Activated CD8-positive, alpha-beta memory T cell treated with anti-CD3 and anti-CD28 coated beads for 1 hour (primary cell): Measurements from ENCODE around the gene ZFPM1.

Source experiments
- DNase-seq, 2 donors: peaks; one replicate each; pipeline ENCODE4 v3.0.0-alpha.2; 2020; ENCODE audit warnings: low read depth in 1 of 2; ENCODE audit errors: extremely low read depth in 1 of 2

The ZFPM1 gene

GRCh38 chr16:88448461-88449266 is 4.4 kb upstream of the ZFPM1 start:
- no peak for DNase-seq

- no peak for DNase-seq
Observed at GRCh38 chr16:88449267-88449561, 3.9 kb upstream of the ZFPM1 start.

GRCh38 chr16:88451586-88452481 is 1.2 kb upstream of the ZFPM1 start:
- no peak for DNase-seq

- DNase-seq: peak; percentile 93 to 100
Observed at GRCh38 chr16:88452482-88453216, 431 bp upstream of the ZFPM1 start.

- DNase-seq: no peak
Observed at GRCh38 chr16:88453611-88454522, 787 bp downstream of the ZFPM1 start.

- DNase-seq: no peak
Observed at GRCh38 chr16:88454523-88454947, 1.5 kb downstream of the ZFPM1 start.

GRCh38 chr16:88455610-88456355 is 2.7 kb downstream of the ZFPM1 start:
- peak; percentile 50 to 60 for DNase-seq

- DNase-seq: peak in 1 of 2 donors; percentile 47
Observed at GRCh38 chr16:88456356-88457292, 3.5 kb downstream of the ZFPM1 start.

- no peak for DNase-seq
Observed at GRCh38 chr16:88458039-88458772, 5.1 kb downstream of the ZFPM1 start.

GRCh38 chr16:88458773-88459235 is 5.7 kb downstream of the ZFPM1 start:
- no peak for DNase-seq

- no peak for DNase-seq
Observed at GRCh38 chr16:88459366-88460073, 6.4 kb downstream of the ZFPM1 start.

GRCh38 chr16:88460496-88461330 is 7.6 kb downstream of the ZFPM1 start:
- DNase-seq: no peak

- no peak for DNase-seq
Observed at GRCh38 chr16:88461331-88462269, 8.5 kb downstream of the ZFPM1 start.

GRCh38 chr16:88462396-88462795 is 9.3 kb downstream of the ZFPM1 start:
- DNase-seq: no peak

GRCh38 chr16:88463411-88463810 is 10.3 kb downstream of the ZFPM1 start:
- no peak for DNase-seq
